MM.1S (cell line): Measurements from ENCODE around the gene S100A8.

ENCODE experiments used
- EZH2 ChIP-seq: fragments of 300-600 bp; sonication (generic); optimal IDR thresholded peaks from 2 replicates; pipeline ENCODE3; 2017; ENCODE audit warnings: low read depth, mild to moderate bottlenecking, antibody characterized with exemption, low read length, mixed read lengths
- EZH2phosphoT487 ChIP-seq: fragments of 300-600 bp; sonication (generic); IDR thresholded peaks from 2 replicates; pipeline ENCODE4 v1.6.1; 2018; ENCODE audit warnings: antibody characterized with exemption, low read length
- TF ChIP-seq, protein P1 (sequence below): fragments of 300-600 bp; sonication (generic); IDR thresholded peaks from 2 replicates; pipeline ENCODE4 v1.5.1; 2016; ENCODE audit warnings: antibody characterized with exemption, low read length, mixed read lengths

DNA sequence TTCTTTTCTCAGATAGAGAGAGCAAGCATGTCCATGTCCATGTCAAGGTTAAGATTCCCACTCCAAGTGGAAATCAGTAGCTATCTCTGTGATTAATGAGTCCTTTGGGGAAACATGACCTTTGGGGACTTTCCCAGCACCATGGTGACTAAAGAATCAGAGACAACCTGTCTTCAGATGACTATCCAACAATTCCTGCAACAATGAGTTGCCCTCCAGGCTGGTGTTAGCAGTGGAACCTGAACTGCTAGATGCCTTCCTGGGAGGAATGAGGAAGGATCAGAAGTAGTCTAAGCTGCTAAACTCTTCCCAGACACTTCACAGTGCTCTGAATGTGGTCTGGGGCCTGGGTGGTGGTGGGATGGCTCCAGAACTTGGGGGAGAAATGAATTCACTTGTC, 26.7 kb downstream of the S100A8 start:
- TF ChIP-seq EZH2 = no peak
- TF ChIP-seq, protein P1, sequence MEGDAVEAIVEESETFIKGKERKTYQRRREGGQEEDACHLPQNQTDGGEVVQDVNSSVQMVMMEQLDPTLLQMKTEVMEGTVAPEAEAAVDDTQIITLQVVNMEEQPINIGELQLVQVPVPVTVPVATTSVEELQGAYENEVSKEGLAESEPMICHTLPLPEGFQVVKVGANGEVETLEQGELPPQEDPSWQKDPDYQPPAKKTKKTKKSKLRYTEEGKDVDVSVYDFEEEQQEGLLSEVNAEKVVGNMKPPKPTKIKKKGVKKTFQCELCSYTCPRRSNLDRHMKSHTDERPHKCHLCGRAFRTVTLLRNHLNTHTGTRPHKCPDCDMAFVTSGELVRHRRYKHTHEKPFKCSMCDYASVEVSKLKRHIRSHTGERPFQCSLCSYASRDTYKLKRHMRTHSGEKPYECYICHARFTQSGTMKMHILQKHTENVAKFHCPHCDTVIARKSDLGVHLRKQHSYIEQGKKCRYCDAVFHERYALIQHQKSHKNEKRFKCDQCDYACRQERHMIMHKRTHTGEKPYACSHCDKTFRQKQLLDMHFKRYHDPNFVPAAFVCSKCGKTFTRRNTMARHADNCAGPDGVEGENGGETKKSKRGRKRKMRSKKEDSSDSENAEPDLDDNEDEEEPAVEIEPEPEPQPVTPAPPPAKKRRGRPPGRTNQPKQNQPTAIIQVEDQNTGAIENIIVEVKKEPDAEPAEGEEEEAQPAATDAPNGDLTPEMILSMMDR = no peak
- TF ChIP-seq EZH2phosphoT487 = no peak
